GM12878 (cell line): ENCODE data around the gene CNTRL. TPM values are rescaled to one million over a fixed set of nuclear protein-coding genes. Genes with fewer than 3 reads are reported as not detected.

Experiments
- ATAC-seq: fragments of 200-7000 bp; cut with Tn5 transposase; 3 replicates; pipeline ENCODE4 v1.9.1; 2020; ENCODE audit warnings: mild to moderate bottlenecking, moderate library complexity
- BruUV-seq: library from RNA; stranded (reverse); fragments of 400-500 nt; replicated peaks from 2 replicates; lab custom pipeline; 2021; lab: Mats Ljungman, UMichigan
- CTCF ChIA-PET: fragments of 300-600 bp; sonication (Branson Sonifier 250); formaldehyde crosslinking; extraction: SDS; loops from one replicate; lab custom pipeline; 2021; ENCODE audit warnings: inconsistent platforms; lab: Yijun Ruan, JAX
- POLR2A ChIA-PET: fragments of 350-600 bp; formaldehyde crosslinking; extraction: SDS; loops from one replicate; lab custom pipeline; 2021; ENCODE audit warnings: inconsistent platforms; lab: Charles Lee
- RAD21 ChIA-PET: fragments of 300-600 bp; sonication (Branson Sonifier 250); formaldehyde crosslinking; loops from one replicate; lab custom pipeline; 2023; ENCODE audit warnings: antibody characterized with exemption; ENCODE audit not compliant: unreplicated experiment; lab: Charles Lee
- SMC1A ChIA-PET: fragments of 300-600 bp; sonication (Branson Sonifier 250); formaldehyde crosslinking; loops from one replicate; lab custom pipeline; 2023; ENCODE audit not compliant: unreplicated experiment, uncharacterized antibody; lab: Charles Lee
- DNase-seq: peaks from one replicate; pipeline ENCODE4 v3.0.0-alpha.2; 2011; ENCODE audit warnings: low read depth, low spot score
- FAIRE-seq: peaks from 3 replicates; lab custom pipeline; 2011; peaks lifted over from hg19 to GRCh38; lab: Jason Lieb, UNC
- H2AFZ ChIP-seq: 2 replicates; pipeline ENCODE4 v1.6.0; 2011; ENCODE audit warnings: low read depth, low read length, control low read depth; ENCODE audit not compliant: control insufficient read depth
- H3K27ac ChIP-seq: 2 replicates; pipeline ENCODE4 v1.5.1; 2011; ENCODE audit warnings: control low read depth; ENCODE audit not compliant: control insufficient read depth, insufficient read depth
- H3K27me3 ChIP-seq, 2 experiments: replicated peaks in 1 of 2; 2 replicates each; pipeline versions ENCODE4 v1.6.0 to v1.6.1; 2011; ENCODE audit warnings: low read length in 1 of 2; ENCODE audit not compliant: control insufficient read depth in 2 of 2, insufficient read depth in 2 of 2
- H3K36me3 ChIP-seq, 2 experiments: 2 replicates each; pipeline ENCODE4 v1.5.1; 2011; ENCODE audit warnings: low read length in 1 of 2; ENCODE audit not compliant: control insufficient read depth in 2 of 2, insufficient read depth in 2 of 2
- H3K4me1 ChIP-seq: 2 replicates; pipeline ENCODE4 v1.6.1; 2011; ENCODE audit warnings: mild to moderate bottlenecking, low read length, moderate library complexity, mixed read lengths; ENCODE audit not compliant: control insufficient read depth, insufficient read depth
- H3K4me2 ChIP-seq: 2 replicates; pipeline ENCODE4 v1.6.0; 2011; ENCODE audit warnings: control low read depth; ENCODE audit not compliant: control insufficient read depth, insufficient read depth
- H3K4me3 ChIP-seq: fragments of 200-600 bp; sonication (generic); 2 replicates; pipeline ENCODE4 v1.5.1; 2016
- H3K79me2 ChIP-seq: 2 replicates; pipeline ENCODE4 v1.6.0; 2011; ENCODE audit warnings: low read length; ENCODE audit not compliant: control insufficient read depth, insufficient read depth
- H3K9ac ChIP-seq: 2 replicates; pipeline ENCODE4 v1.8.0; 2011; ENCODE audit warnings: low read length, control low read depth, mixed read lengths; ENCODE audit not compliant: control insufficient read depth, insufficient read depth
- H3K9me3 ChIP-seq: replicated peaks from 3 replicates; pipeline ENCODE4 v1.5.1; 2011; ENCODE audit warnings: mild to moderate bottlenecking, low read length; ENCODE audit not compliant: control insufficient read depth, insufficient read depth
- H4K20me1 ChIP-seq: 2 replicates; pipeline ENCODE4 v1.6.0; 2011; ENCODE audit not compliant: control insufficient read depth, insufficient read depth
- BCL11A ChIP-seq: IDR thresholded peaks from 2 replicates; pipeline ENCODE4 v1.6.1; 2011; ENCODE audit warnings: low read depth, low read length
- ESRRA ChIP-seq: IDR thresholded peaks from 2 replicates; pipeline ENCODE4 v1.6.1; 2012; ENCODE audit warnings: mild to moderate bottlenecking, low read length, improper control_type of control experiment
- IRF3 ChIP-seq: fragments of 450-650 bp; IDR thresholded peaks from 2 replicates; pipeline ENCODE4 v1.6.1; 2014; ENCODE audit warnings: mild to moderate bottlenecking
- MAX ChIP-seq: IDR thresholded peaks from 2 replicates; pipeline ENCODE4 v1.6.1; 2012; ENCODE audit warnings: low read depth, low read length, improper control_type of control experiment
- PRDM15 ChIP-seq: fragments of 450-650 bp; formaldehyde crosslinking; IDR thresholded peaks from 2 replicates; pipeline ENCODE4 v1.4.0; 2020; ENCODE audit warnings: mild to moderate bottlenecking, moderate library complexity
- RELB ChIP-seq: fragments of 450-650 bp; IDR thresholded peaks from 2 replicates; pipeline ENCODE4 v1.6.1; 2017; ENCODE audit warnings: low read depth, mild to moderate bottlenecking, moderate library complexity
- SIX5 ChIP-seq: IDR thresholded peaks from 2 replicates; pipeline ENCODE4 v1.6.1; 2011; ENCODE audit warnings: mild to moderate bottlenecking, low read depth, low read length, moderate library complexity; ENCODE audit not compliant: severe bottlenecking
- SP1 ChIP-seq: IDR thresholded peaks from one replicate; pipeline ENCODE4 v1.6.1; 2011; ENCODE audit warnings: low read depth, low read length
- TCF3 ChIP-seq: IDR thresholded peaks from 2 replicates; pipeline ENCODE4 v1.6.1; 2012; ENCODE audit warnings: low read depth, mild to moderate bottlenecking, low read length, borderline replicate concordance; ENCODE audit not compliant: insufficient read depth
- USF2 ChIP-seq: IDR thresholded peaks from 2 replicates; pipeline ENCODE4 v1.6.1; 2011; ENCODE audit warnings: low read depth, low read length, improper control_type of control experiment, borderline replicate concordance
- WGBS: methylation state at CpG from one replicate; pipeline ENCODE4 v1.1.6; 2016; ENCODE audit warnings: low lambda C conversion rate; ENCODE audit not compliant: insufficient replicate concordance, insufficient coverage; ENCODE audit errors: missing lambda C conversion rate; 5-methylcytosine and 5-hydroxymethylcytosine counted together
- in situ Hi-C: fragments of 300-500 bp; cut with MboI; formaldehyde crosslinking; loops from 9 replicates; pipeline ENCODE4 v1.14.3; 2018; ENCODE audit warnings: mixed read lengths
- intact Hi-C: fragments of 100-400 bp; cut with micrococcal nuclease; formaldehyde crosslinking; loops from one replicate; pipeline ENCODE4 v1.14.2; 2022; ENCODE audit not compliant: unreplicated experiment
- polyA plus RNA-seq, 11 experiments: library from polyadenylated mRNA; depleted of rRNA in 4 of 11; unstranded in 6 of 11; stranded (reverse) in 5 of 11; fragments of >200 nt; fragmentation: Nextera tagmentation in 4 of 11; fragmentation: Illumina TruSeq in 1 of 11; extraction: Ambion mirVana in 4 of 11; extraction: Trizol in 1 of 11; gene quantifications; 1 replicate in 1 of 11; 2 replicates in 10 of 11; pipeline versions ENCODE4 v1.2.1 to v1.2.3, GENCODE V29; 2011 to 2016; ENCODE audit warnings: inconsistent platforms in 2 of 11, missing spikeins in 2 of 11, low read depth in 1 of 11
- total RNA-seq, 4 experiments: library from RNA; depleted of rRNA in 3 of 4; stranded (reverse); fragments of >200 nt in 3 of 4; fragmentation: Illumina TruSeq in 1 of 4; extraction: Trizol in 1 of 4; gene quantifications; 2 replicates each; pipeline versions ENCODE4 v1.2.1 to v1.2.3, GENCODE V29; 2013 to 2021

Gene CNTRL
- total and polyA plus RNA-seq, 10 of the 15 experiments (the other 5 are each of a cell fraction or from before 2014, with no cell fraction given): 20.0 to 65.4 (median 38.8) TPM

- no TSS peak for BruUV-seq
- no peaks in the 10 kb centered on the region for H3K27me3 ChIP-seq
- SMC1A ChIA-PET: interaction anchor here (1.0 to 2.5 kb wide), 3 partner anchors 8 to 11 kb away, joined by 3 to 9 read pairs (median 4); no protein-coding TSS in a partner anchor
- CTCF ChIA-PET: interaction anchor here (1.6 to 1.7 kb wide), 3 partner anchors 9 to 451 kb away, joined by 6 to 8 read pairs (median 7); no protein-coding TSS in a partner anchor
- in situ Hi-C loops (no loop called here), intact Hi-C loops (no loop called here)
- no peaks in the 10 kb centered on the region for H4K20me1 ChIP-seq
- peaks cover 8% of the 10 kb centered on the region for H3K79me2 ChIP-seq
- DNase-seq (no peak), ATAC-seq (peak; percentile 64), FAIRE-seq (no peak)
- RAD21 ChIA-PET: interaction anchor here (0.7 to 1.7 kb wide), 3 partner anchors 8 to 86 kb away, joined by 3 to 5 read pairs (median 3); no protein-coding TSS in a partner anchor
- H3K4me1 ChIP-seq: peaks cover 21% of the 10 kb centered on the region
- POLR2A ChIA-PET: interaction anchor here (0.5 to 1.4 kb wide), 2 partner anchors 11 to 619 kb away, joined by 3 to 6 read pairs; no protein-coding TSS in a partner anchor
- H2AFZ ChIP-seq: no peak overlapping the region
- 20% methylated on average over 8 of the region's 8 CpGs for WGBS
- H3K36me3 ChIP-seq: no peaks in the 10 kb centered on the region
- H3K4me2 ChIP-seq: peak overlapping the region; percentile 70
- no peak overlapping the region for H3K9ac ChIP-seq
- peak overlapping the region; percentile 50 for H3K27ac ChIP-seq
- H3K9me3 ChIP-seq: no peaks in the 10 kb centered on the region
- H3K4me3 ChIP-seq: no peak overlapping the region
- no peak for TF ChIP-seq MAX
- TF ChIP-seq SP1: no peak
- TF ChIP-seq PRDM15: no peak
- TF ChIP-seq BCL11A: 0 out of 2 replicates have a peak, but pooled peaks have one; percentile 3
- no peak for TF ChIP-seq TCF3
- peak; percentile 24; the same call in 1 of the 2 replicates for TF ChIP-seq RELB
- no peak for TF ChIP-seq SIX5
- TF ChIP-seq ESRRA: no peak
- TF ChIP-seq USF2: no peak
- TF ChIP-seq IRF3: no peak
These were observed 132.0 kb downstream of the CNTRL start for GRCh38 chr9:121206516-121207370.
